ENCODE results near the gene TMEM267.

The TMEM267 gene

GRCh38 chr5:43422143-43422542 is 61.5 kb downstream of the TMEM267 start:
- TF ChIP-seq ISL1 (CRISPR knock-in tag; IDR thresholded peaks at IDR 0.05): peak; percentile 62
- TF ChIP-seq CSDC2 (CRISPR knock-in tag; IDR thresholded peaks at IDR 0.05): no peak
- TF ChIP-seq, protein P1, sequence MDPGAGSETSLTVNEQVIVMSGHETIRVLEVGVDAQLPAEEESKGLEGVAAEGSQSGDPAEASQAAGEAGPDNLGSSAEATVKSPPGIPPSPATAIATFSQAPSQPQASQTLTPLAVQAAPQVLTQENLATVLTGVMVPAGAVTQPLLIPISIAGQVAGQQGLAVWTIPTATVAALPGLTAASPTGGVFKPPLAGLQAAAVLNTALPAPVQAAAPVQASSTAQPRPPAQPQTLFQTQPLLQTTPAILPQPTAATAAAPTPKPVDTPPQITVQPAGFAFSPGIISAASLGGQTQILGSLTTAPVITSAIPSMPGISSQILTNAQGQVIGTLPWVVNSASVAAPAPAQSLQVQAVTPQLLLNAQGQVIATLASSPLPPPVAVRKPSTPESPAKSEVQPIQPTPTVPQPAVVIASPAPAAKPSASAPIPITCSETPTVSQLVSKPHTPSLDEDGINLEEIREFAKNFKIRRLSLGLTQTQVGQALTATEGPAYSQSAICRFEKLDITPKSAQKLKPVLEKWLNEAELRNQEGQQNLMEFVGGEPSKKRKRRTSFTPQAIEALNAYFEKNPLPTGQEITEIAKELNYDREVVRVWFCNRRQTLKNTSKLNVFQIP (CRISPR knock-in tag; IDR thresholded peaks at IDR 0.05; ENCODE audit: borderline replicate concordance, low read depth): no peak
- TF ChIP-seq SNAI2 (CRISPR knock-in tag; IDR thresholded peaks at IDR 0.05): no peak
- ATAC-seq: no peak

DNA sequence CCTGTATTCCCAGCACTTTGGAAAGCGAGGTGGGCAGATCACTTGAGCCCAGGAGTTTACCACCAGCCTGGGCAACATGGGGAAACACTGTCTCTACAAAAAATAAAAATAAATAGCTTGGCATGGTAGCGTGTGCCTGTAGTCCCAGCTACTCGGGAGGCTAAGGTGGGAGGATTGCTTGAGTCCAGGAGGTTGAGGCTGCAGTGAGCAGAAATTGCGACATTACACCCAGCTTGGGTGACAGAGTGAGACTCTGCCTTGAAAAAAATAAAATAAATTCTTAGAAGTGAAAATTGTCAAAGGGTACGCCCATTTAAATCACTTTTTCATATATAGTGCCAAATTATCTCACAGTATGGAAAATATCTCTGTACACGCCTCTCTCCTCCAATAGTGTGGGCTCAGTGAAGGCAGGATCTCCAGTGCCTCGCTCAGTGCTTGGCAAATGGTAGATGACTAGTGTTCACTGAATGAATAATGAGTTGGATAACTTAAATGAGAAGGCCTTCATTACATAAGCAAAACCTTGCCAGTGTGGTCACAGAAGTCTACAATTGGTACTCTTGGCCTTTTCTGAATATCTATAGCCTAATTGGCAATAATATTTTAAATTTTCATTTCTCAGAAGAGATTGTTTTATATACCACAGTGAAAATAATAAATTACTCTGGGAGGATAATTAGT is 62.1 kb downstream of the TMEM267 start:
- no peak for ATAC-seq
- no peak for TF ChIP-seq ZNF70 (CRISPR knock-in tag; IDR thresholded peaks at IDR 0.05)
- no peak for TF ChIP-seq SNAI2 (CRISPR knock-in tag; IDR thresholded peaks at IDR 0.05)
- no peak for TF ChIP-seq PATZ1 (CRISPR knock-in tag; IDR thresholded peaks at IDR 0.05; ENCODE audit: borderline replicate concordance)
- no peak for TF ChIP-seq ZFP3 (CRISPR knock-in tag; IDR thresholded peaks at IDR 0.05)
- TF ChIP-seq ZNF8 (CRISPR knock-in tag; IDR thresholded peaks at IDR 0.05): no peak
- TF ChIP-seq, protein P2, sequence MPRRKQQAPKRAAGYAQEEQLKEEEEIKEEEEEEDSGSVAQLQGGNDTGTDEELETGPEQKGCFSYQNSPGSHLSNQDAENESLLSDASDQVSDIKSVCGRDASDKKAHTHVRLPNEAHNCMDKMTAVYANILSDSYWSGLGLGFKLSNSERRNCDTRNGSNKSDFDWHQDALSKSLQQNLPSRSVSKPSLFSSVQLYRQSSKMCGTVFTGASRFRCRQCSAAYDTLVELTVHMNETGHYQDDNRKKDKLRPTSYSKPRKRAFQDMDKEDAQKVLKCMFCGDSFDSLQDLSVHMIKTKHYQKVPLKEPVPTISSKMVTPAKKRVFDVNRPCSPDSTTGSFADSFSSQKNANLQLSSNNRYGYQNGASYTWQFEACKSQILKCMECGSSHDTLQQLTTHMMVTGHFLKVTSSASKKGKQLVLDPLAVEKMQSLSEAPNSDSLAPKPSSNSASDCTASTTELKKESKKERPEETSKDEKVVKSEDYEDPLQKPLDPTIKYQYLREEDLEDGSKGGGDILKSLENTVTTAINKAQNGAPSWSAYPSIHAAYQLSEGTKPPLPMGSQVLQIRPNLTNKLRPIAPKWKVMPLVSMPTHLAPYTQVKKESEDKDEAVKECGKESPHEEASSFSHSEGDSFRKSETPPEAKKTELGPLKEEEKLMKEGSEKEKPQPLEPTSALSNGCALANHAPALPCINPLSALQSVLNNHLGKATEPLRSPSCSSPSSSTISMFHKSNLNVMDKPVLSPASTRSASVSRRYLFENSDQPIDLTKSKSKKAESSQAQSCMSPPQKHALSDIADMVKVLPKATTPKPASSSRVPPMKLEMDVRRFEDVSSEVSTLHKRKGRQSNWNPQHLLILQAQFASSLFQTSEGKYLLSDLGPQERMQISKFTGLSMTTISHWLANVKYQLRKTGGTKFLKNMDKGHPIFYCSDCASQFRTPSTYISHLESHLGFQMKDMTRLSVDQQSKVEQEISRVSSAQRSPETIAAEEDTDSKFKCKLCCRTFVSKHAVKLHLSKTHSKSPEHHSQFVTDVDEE (CRISPR knock-in tag; IDR thresholded peaks at IDR 0.05): no peak
- TF ChIP-seq, protein P1 (CRISPR knock-in tag; IDR thresholded peaks at IDR 0.05; ENCODE audit: borderline replicate concordance, low read depth): no peak
- no peak for TF ChIP-seq ISL1 (CRISPR knock-in tag; IDR thresholded peaks at IDR 0.05)
- TF ChIP-seq CREB5 (CRISPR knock-in tag; IDR thresholded peaks at IDR 0.05; ENCODE audit: low read depth): no peak
- TF ChIP-seq ESRRG (CRISPR knock-in tag; IDR thresholded peaks at IDR 0.05): no peak
- no peak for TF ChIP-seq ZC3H10 (CRISPR knock-in tag; IDR thresholded peaks at IDR 0.05)
- TF ChIP-seq ZFP30 (CRISPR knock-in tag; IDR thresholded peaks at IDR 0.05): no peak

DNA sequence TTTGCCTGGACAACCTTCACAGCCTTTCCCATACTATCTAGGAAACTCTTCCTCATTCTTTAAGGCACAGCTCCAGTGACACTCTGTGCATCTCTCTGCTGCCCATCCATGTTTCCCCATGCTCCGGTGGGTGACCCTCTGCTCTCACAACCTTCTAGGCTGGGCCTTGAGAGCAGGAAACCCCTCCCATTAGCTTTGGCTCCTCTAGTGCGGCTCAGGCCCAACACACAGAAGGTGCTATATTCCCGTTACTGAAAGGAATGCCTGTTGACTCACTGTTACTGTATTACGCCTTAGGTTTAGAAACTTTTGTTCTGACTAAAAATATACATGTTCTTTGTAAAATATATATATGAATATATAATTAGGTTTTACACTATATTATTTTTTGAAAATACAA is 63.4 kb downstream of the TMEM267 start:
- no peak for ATAC-seq
- TF ChIP-seq ZNF565 (CRISPR knock-in tag; conservative IDR thresholded peaks at IDR 0.05; ENCODE audit: low read depth): no peak
- TF ChIP-seq RARB (CRISPR knock-in tag; IDR thresholded peaks at IDR 0.05): no peak
- TF ChIP-seq SNAI2 (CRISPR knock-in tag; IDR thresholded peaks at IDR 0.05): no peak
- no peak for TF ChIP-seq ARNTL (CRISPR knock-in tag; IDR thresholded peaks at IDR 0.05; ENCODE audit: borderline replicate concordance, low read depth)
- TF ChIP-seq, protein P3, sequence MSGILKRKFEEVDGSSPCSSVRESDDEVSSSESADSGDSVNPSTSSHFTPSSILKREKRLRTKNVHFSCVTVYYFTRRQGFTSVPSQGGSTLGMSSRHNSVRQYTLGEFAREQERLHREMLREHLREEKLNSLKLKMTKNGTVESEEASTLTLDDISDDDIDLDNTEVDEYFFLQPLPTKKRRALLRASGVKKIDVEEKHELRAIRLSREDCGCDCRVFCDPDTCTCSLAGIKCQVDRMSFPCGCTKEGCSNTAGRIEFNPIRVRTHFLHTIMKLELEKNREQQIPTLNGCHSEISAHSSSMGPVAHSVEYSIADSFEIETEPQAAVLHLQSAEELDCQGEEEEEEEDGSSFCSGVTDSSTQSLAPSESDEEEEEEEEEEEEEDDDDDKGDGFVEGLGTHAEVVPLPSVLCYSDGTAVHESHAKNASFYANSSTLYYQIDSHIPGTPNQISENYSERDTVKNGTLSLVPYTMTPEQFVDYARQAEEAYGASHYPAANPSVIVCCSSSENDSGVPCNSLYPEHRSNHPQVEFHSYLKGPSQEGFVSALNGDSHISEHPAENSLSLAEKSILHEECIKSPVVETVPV (CRISPR knock-in tag; IDR thresholded peaks at IDR 0.05): no peak
- TF ChIP-seq ZNF70 (CRISPR knock-in tag; IDR thresholded peaks at IDR 0.05): no peak
- TF ChIP-seq, protein P1 (CRISPR knock-in tag; IDR thresholded peaks at IDR 0.05; ENCODE audit: borderline replicate concordance, low read depth): no peak
- TF ChIP-seq, protein P2 (CRISPR knock-in tag; IDR thresholded peaks at IDR 0.05): no peak
- no peak for TF ChIP-seq CREB5 (CRISPR knock-in tag; IDR thresholded peaks at IDR 0.05; ENCODE audit: low read depth)
- no peak for TF ChIP-seq PPARA (CRISPR knock-in tag; IDR thresholded peaks at IDR 0.05; ENCODE audit: borderline replicate concordance)
- no peak for TF ChIP-seq TOX (CRISPR knock-in tag; IDR thresholded peaks at IDR 0.05; ENCODE audit: borderline replicate concordance)
